ENCODE measurements around the gene EME1. TPM values are rescaled to one million over a fixed set of nuclear protein-coding genes. Genes with fewer than 3 reads are reported as not detected.

The EME1 gene
- total and polyA plus RNA-seq, 2 of the 13 experiments (the other 11 are each of a cell fraction or from before 2014, with no cell fraction given) = 20.7 to 24.6 TPM

DNA sequence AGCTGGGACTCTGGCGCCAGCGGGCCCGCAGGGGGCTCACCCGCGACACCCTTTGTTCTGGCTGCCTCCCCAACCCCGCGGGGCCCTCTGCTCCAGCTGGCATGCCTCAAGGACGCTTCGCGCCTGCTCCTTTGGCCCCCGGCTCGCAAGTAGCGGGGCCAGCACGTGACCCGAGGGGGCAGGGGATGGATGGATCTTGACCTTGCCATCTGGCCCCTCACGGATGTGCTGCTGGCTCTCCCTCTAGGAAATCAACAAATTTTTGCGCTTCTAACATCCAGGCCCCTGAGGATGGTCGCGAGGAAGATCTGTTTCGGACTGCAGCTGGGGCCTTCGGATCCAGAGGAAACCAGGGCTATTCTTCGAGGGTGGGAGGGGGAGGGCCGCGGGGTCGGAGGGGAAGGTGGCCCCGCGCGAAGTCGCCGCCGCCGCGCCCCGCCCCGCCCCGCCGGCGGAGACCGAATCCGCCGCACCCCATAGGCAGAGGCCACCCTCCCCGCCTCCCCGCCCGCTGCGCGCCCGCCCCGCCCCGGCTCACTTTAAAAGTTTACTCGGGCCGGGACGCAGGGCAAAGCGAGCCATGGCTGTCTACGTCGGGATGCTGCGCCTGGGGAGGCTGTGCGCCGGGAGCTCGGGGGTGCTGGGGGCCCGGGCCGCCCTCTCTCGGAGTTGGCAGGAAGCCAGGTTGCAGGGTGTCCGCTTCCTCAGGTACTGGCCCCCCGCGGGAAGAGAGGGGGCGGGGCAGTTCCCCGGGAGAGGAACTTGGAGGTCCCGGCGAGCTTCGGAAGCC is 52.8 kb downstream of the EME1 start, which contains the start of gene ACSF2 (continued):
- TF ChIP-seq, protein P1, sequence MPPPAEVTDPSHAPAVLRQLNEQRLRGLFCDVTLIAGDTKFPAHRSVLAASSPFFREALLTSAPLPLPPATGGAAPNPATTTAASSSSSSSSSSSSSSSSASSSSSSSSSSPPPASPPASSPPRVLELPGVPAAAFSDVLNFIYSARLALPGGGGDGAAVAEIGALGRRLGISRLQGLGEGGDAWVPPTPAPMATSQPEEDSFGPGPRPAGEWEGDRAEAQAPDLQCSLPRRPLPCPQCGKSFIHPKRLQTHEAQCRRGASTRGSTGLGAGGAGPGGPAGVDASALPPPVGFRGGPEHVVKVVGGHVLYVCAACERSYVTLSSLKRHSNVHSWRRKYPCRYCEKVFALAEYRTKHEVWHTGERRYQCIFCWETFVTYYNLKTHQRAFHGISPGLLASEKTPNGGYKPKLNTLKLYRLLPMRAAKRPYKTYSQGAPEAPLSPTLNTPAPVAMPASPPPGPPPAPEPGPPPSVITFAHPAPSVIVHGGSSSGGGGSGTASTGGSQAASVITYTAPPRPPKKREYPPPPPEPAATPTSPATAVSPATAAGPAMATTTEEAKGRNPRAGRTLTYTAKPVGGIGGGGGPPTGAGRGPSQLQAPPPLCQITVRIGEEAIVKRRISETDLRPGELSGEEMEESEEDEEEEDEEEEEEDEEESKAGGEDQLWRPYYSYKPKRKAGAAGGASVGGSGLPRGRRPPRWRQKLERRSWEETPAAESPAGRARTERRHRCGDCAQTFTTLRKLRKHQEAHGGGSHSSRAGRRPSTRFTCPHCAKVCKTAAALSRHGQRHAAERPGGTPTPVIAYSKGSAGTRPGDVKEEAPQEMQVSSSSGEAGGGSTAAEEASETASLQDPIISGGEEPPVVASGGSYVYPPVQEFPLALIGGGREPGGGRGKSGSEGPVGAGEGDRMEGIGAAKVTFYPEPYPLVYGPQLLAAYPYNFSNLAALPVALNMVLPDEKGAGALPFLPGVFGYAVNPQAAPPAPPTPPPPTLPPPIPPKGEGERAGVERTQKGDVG (CRISPR knock-in tag; IDR thresholded peaks at IDR 0.05; ENCODE audit: borderline replicate concordance) = no peak
- TF ChIP-seq, protein P2, sequence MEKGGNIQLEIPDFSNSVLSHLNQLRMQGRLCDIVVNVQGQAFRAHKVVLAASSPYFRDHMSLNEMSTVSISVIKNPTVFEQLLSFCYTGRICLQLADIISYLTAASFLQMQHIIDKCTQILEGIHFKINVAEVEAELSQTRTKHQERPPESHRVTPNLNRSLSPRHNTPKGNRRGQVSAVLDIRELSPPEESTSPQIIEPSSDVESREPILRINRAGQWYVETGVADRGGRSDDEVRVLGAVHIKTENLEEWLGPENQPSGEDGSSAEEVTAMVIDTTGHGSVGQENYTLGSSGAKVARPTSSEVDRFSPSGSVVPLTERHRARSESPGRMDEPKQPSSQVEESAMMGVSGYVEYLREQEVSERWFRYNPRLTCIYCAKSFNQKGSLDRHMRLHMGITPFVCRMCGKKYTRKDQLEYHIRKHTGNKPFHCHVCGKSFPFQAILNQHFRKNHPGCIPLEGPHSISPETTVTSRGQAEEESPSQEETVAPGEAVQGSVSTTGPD (CRISPR knock-in tag; IDR thresholded peaks at IDR 0.05) = 0 out of 2 replicates have a peak, but pooled peaks have one; percentile 7
- peak; percentile 54 for TF ChIP-seq KAT8 (CRISPR knock-in tag; IDR thresholded peaks at IDR 0.05)
- peak; percentile 49 for TF ChIP-seq SPEN (CRISPR knock-in tag; IDR thresholded peaks at IDR 0.05; ENCODE audit: low read depth)
- TF ChIP-seq TEAD2 (CRISPR knock-in tag; IDR thresholded peaks at IDR 0.05) = no peak
- peak; percentile 25; the same call in 1 of the 2 replicates for TF ChIP-seq MYPOP (CRISPR knock-in tag; IDR thresholded peaks at IDR 0.05)
- TF ChIP-seq ZNF678 (CRISPR knock-in tag; IDR thresholded peaks at IDR 0.05) = 0 out of 2 replicates have a peak, but pooled peaks have one; percentile 23
- peak; percentile 72 for TF ChIP-seq CREB3 (CRISPR knock-in tag; IDR thresholded peaks at IDR 0.05)
- no peak for TF ChIP-seq ZNF549 (CRISPR knock-in tag; IDR thresholded peaks at IDR 0.05)
- 0 out of 2 replicates have a peak, but pooled peaks have one; percentile 30 for TF ChIP-seq MEF2D (CRISPR knock-in tag; IDR thresholded peaks at IDR 0.05)
- TF ChIP-seq THAP11 (CRISPR knock-in tag; IDR thresholded peaks at IDR 0.05) = no peak
- TF ChIP-seq, protein P3, sequence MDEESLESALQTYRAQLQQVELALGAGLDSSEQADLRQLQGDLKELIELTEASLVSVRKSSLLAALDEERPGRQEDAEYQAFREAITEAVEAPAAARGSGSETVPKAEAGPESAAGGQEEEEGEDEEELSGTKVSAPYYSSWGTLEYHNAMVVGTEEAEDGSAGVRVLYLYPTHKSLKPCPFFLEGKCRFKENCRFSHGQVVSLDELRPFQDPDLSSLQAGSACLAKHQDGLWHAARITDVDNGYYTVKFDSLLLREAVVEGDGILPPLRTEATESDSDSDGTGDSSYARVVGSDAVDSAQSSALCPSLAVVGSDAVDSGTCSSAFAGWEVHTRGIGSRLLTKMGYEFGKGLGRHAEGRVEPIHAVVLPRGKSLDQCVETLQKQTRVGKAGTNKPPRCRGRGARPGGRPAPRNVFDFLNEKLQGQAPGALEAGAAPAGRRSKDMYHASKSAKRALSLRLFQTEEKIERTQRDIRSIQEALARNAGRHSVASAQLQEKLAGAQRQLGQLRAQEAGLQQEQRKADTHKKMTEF (CRISPR knock-in tag; IDR thresholded peaks at IDR 0.05) = peak; percentile 64; the same call in 1 of the 2 replicates
- TF ChIP-seq TEF (CRISPR knock-in tag; IDR thresholded peaks at IDR 0.05) = 0 out of 2 replicates have a peak, but pooled peaks have one; percentile 21
- TF ChIP-seq XRCC5 (optimal IDR thresholded peaks at IDR 0.05; ENCODE audit: low read length) = no peak
- TF ChIP-seq GABPA (IDR thresholded peaks at IDR 0.05; ENCODE audit: low read depth, low read length) = no peak
- 0 out of 2 replicates have a peak, but pooled peaks have one; percentile 8 for TF ChIP-seq GABPA (CRISPR knock-in tag; IDR thresholded peaks at IDR 0.05; ENCODE audit: low read depth)
- TF ChIP-seq AHR (CRISPR knock-in tag; IDR thresholded peaks at IDR 0.05) = no peak
- TF ChIP-seq ZNF639 (CRISPR knock-in tag; conservative IDR thresholded peaks at IDR 0.05) = peak; percentile 32; the same call in 1 of the 2 replicates
- TF ChIP-seq SRF (IDR thresholded peaks at IDR 0.05; ENCODE audit: low read depth, low read length) = no peak
